Lower lobe of right lung (tissue), 2 donors: ENCODE data around the gene C14orf93. TPM values are rescaled to one million over a fixed set of nuclear protein-coding genes. Genes with fewer than 3 reads are reported as not detected.
A peak's percentile ranks its signal among the peaks of the same experiment; 100 is the strongest.

ENCODE experiments used
- ATAC-seq, 2 donors: fragments of 200-7000 bp; cut with Tn5 transposase; one replicate each; pipeline ENCODE4 v1.9.1; 2020 to 2022; ENCODE audit warnings: mild to moderate bottlenecking in 2 of 2, moderate library complexity in 2 of 2
- DNase-seq: peaks from one replicate; pipeline ENCODE4 v3.0.0-alpha.2; 2020
- H3K27ac ChIP-seq: fragments of 200-600 bp; one replicate; pipeline ENCODE4 v1.8.0; 2022
- H3K27me3 ChIP-seq: fragments of 200-600 bp; one replicate; pipeline ENCODE4 v1.8.0; 2022; ENCODE audit warnings: low read depth
- H3K36me3 ChIP-seq: fragments of 200-600 bp; one replicate; pipeline ENCODE4 v1.8.0; 2022; ENCODE audit warnings: mild to moderate bottlenecking
- H3K4me1 ChIP-seq: fragments of 200-600 bp; one replicate; pipeline ENCODE4 v1.8.0; 2022
- H3K4me3 ChIP-seq: fragments of 200-600 bp; one replicate; pipeline ENCODE4 v1.8.0; 2022; ENCODE audit warnings: mild to moderate bottlenecking
- H3K9me3 ChIP-seq: fragments of 200-600 bp; one replicate; pipeline ENCODE4 v1.8.0; 2022
- CTCF ChIP-seq: fragments of 200-600 bp; IDR thresholded peaks from one replicate; pipeline ENCODE4 v1.8.0; 2022; ENCODE audit warnings: antibody characterized with exemption, mild to moderate bottlenecking
- intact Hi-C: fragments of 100-400 bp; cut with DNase I; formaldehyde crosslinking; loops from one replicate; pipeline ENCODE4 v1.11.0; 2022
- long read RNA-seq: library from polyadenylated mRNA; unstranded; transcript quantifications from one replicate; pipeline ENCODE4 v2.0.0, GENCODE V29; 2021
- total RNA-seq: library from RNA; stranded (reverse); fragmentation: NEBNext Ultra II Directional; extraction: Animal tissue kit (Norgen Biotek cat#: 25700); gene quantifications from one replicate; pipeline ENCODE4 v1.2.1, GENCODE V29; 2021
- donor health status: DM: no; HTN: yes; CAD: no; lungs with severe emphysema.

Gene C14orf93, protein sequence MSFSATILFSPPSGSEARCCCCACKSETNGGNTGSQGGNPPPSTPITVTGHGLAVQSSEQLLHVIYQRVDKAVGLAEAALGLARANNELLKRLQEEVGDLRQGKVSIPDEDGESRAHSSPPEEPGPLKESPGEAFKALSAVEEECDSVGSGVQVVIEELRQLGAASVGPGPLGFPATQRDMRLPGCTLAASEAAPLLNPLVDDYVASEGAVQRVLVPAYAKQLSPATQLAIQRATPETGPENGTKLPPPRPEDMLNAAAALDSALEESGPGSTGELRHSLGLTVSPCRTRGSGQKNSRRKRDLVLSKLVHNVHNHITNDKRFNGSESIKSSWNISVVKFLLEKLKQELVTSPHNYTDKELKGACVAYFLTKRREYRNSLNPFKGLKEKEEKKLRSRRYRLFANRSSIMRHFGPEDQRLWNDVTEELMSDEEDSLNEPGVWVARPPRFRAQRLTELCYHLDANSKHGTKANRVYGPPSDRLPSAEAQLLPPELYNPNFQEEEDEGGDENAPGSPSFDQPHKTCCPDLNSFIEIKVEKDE
- 9.8 TPM for total RNA-seq
- long read RNA-seq, transcript C14orf93-201 (7 exons, 3,354 nt), result major isoform, 7 of 16 reads
- long read RNA-seq, partial matches to known transcripts, result 0 of 16 reads
- long read RNA-seq, other reads (novel, unspliced or antisense), result 8 of 16 reads

DNA sequence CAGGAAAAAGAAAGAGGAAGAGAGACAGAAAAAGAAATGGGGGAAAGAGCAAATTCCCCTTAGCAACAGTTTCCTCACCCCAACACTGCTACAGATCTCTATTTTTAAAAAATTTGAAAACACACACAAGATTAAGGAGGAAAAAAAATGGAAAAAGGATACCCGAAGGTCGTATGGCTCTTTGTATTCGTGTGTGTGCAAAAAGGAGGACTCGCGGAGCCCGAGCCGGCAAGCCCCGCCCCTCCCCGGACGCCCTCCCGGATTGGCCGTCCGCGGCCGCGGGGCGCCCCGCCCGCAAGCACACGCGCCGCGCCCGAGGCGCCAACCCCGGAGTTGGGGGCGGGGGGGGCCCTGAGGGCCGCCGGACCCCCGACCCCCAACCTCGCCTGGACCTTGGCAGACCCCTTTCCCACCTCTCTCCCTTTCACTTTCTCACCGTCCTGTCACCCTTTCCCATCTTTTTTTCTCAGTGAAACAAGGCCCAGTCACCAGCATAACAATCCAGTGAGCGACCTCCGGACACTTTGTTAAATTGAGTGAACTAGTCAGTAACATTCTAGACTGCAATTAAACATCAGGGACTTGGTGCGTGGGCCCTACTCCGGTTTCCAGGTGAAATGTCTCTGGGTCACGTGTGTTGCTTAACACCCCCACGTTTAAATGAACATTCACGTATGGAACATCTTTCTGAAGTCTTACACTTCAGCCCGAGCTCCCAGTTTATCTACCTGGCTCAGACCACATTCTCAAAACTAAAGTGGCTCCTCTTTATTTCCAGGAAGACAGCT is at the start of gene C14orf93:
C14orf93 (minus strand) TSS at position 205 of the 788 bp plus-strand sequence. CDS start 11,120 bp downstream, outside the sequence.
- TF ChIP-seq CTCF, result no peak
- Histone ChIP-seq H3K4me3 (peak within 1 kb of the TSS; percentile 58), H3K4me1 (peaks cover 27% of the 10 kb centered on the region), H3K36me3 (no peaks in the 10 kb centered on the region), H3K9me3 (no peaks in the 10 kb centered on the region), H3K27ac (peak within 1 kb of the TSS; percentile 84), H3K27me3 (no peaks in the 10 kb centered on the region)
- DNase-seq (peak; percentile 91), ATAC-seq (peak; percentile 54 to 74)
- intact Hi-C loops, result no loop called here

DNA sequence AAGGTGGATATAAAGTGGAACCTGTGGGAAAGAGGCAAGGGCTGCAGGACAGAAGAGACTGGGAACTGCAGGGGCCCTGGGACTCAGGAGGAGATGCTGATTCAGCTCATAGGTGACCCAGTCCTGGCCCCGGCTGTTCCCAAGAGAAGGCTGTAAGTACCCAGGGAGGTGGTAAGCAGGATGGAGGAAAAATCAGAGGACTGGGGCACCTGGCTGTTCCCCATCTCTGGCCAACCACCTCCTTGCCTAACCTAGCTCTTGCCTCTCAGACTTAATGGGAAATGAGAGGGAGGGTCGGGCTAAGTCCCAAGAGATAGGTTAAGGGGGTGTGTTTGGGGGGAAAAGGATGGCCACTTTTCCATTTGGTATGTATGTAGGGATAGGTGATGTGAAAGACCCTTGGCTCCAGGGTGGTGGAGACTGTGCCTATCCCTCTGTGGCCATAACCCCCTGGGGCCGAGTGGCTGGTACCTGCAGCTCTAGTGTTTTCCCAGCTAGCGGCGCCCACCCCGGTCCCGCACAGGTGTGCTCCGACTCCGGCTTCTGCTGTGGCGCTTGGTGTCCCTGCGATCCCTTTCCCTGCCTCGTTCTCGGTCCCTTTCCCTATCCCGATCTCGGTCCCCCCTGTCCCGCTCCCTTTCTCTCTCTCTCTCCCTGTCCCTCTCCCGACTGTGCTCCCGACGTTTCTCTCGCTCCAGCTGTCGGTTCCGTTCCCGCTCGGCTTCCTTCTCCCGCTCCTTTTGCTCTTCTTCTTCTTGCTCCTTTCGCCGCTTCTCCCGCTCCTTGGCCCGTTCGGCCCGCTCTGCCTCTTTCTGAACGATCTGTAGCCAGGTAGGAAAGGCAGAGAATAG is 48.9 kb upstream of the C14orf93 start:
- ATAC-seq, result no peak
- Histone ChIP-seq H3K4me3 (no peak overlapping the region), H3K4me1 (peaks cover 23% of the 10 kb centered on the region), H3K36me3 (peaks cover 54% of the 10 kb centered on the region), H3K27me3 (no peaks in the 10 kb centered on the region), H3K27ac (peak overlapping the region; percentile 58), H3K9me3 (no peaks in the 10 kb centered on the region)
- intact Hi-C loops, result loop anchor here (5.0 kb wide), 1 partner anchor 72 kb away; no protein-coding TSS in a partner anchor
- no peak for DNase-seq
- no peak for TF ChIP-seq CTCF

- Histone ChIP-seq H3K9me3 (no peaks in the 10 kb centered on the region), H3K36me3 (peaks cover 45% of the 10 kb centered on the region), H3K4me1 (peaks cover 23% of the 10 kb centered on the region), H3K4me3 (peak overlapping the region; percentile 81), H3K27ac (peak overlapping the region; percentile 58), H3K27me3 (no peaks in the 10 kb centered on the region)
- intact Hi-C loops, result loop anchor here (5.0 kb wide), 1 partner anchor 71 kb away; no protein-coding TSS in a partner anchor
- TF ChIP-seq CTCF, result peak; percentile 95
- ATAC-seq (peak; percentile 87), DNase-seq (peak; percentile 89)
Measured at GRCh38 chr14:23057757-23058653, 48.1 kb upstream of the C14orf93 start.

DNA sequence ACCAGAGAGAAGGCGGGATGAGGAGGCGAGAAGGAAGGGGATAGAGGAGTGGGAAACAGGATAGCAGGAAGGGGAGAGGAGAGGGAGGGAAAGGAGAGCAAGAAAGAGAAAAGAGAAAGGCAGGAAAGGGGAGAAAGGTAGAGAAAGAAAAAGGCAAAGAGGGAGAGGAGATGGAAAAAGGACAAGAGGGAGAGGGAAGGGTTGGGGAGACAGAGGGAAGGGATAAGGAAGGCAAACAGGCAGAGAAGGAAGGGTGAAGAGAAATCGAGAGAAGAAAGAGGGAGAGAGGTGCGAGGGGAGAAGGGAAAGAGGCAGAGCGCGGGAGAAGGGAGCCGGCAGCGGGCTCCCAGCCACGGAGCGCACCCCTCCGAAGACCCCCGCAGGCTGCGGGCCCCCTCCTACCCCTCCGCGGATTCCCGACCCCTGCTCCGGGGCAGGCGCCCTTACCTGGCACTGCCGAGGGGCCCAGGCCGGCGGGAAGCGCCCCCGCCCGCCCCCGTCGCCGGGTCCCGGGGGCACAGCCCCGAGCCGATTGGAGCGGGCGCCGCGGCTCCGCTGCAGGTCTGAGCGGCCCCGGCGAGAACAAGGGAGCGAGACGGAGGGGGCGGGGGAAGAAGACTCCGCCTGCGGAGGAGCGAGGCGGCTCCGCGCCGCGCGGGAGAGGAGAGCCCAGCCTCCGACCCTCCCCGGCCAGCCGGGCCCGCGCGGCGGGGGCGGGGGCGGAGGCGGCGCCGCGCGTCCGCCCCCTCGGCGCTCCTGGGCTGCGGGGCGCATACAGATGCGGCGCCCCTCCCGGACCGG is 47.2 kb upstream of the C14orf93 start, which contains the start of gene CDH24:
CDH24 (minus strand) TSS at position 565 of the 801 bp plus-strand sequence. CDS start 1,787 bp downstream, outside the sequence.
- peaks cover 18% of the 10 kb centered on the region for H3K4me1 ChIP-seq
- H3K27ac ChIP-seq, result peak within 1 kb of the TSS; percentile 58
- intact Hi-C loops, result loop anchor here (5.0 kb wide), 1 partner anchor 70 kb away; no protein-coding TSS in a partner anchor
- peak; percentile 76 to 80 for ATAC-seq
- DNase-seq, result peak; percentile 79
- no peaks in the 10 kb centered on the region for H3K9me3 ChIP-seq
- peaks cover 37% of the 10 kb centered on the region for H3K36me3 ChIP-seq
- TF ChIP-seq CTCF, result no peak
- peak within 1 kb of the TSS; percentile 81 for H3K4me3 ChIP-seq
- H3K27me3 ChIP-seq, result no peaks in the 10 kb centered on the region
